ENCODE measurements around the gene OSBP2. TPM values are rescaled to one million over a fixed set of nuclear protein-coding genes. Genes with fewer than 3 reads are reported as not detected.
"Not testable (repeated sequence)": the region's sequence is repeated elsewhere in the genome, so short reads cannot be mapped to it uniquely, and the experiment has no call there.

OSBP2 gene
- total RNA-seq (2014; rRNA removed; shearing (Covaris generic)) = 2.0 and 2.8 TPM in 2 replicates

DNA sequence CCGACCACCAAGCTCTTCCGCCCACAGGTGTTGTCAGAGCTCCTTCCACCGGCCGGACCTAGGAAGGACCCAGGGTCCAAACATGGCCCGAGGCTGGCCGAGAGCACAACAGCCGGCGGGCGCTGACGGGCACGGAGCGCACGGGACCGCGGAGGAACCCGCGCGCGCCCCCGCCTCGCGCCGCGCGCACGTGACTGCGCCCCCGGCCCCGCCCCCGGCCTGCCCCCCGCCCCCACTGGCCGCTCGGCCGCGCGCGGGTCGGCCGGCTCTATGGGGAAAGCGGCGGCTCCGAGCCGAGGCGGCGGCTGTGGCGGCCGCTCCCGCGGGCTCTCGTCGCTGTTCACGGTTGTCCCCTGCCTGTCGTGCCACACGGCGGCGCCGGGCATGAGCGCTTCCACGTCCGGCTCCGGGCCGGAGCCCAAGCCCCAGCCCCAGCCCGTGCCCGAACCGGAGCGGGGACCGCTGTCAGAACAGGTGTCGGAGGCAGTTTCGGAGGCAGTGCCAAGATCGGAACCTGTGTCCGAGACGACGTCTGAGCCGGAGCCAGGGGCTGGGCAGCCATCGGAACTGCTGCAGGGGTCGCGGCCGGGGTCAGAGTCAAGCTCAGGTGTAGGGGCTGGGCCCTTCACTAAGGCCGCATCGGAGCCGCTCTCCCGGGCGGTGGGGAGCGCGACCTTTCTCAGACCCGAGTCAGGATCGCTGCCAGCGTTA lies at the start of gene OSBP2:
Gene OSBP2 (plus strand): TSS at position 235 of the 711 bp plus-strand sequence. CDS start 36 bp downstream, at position 271.
- no peak for DNase-seq (ENCODE audit: low spot score)

DNA sequence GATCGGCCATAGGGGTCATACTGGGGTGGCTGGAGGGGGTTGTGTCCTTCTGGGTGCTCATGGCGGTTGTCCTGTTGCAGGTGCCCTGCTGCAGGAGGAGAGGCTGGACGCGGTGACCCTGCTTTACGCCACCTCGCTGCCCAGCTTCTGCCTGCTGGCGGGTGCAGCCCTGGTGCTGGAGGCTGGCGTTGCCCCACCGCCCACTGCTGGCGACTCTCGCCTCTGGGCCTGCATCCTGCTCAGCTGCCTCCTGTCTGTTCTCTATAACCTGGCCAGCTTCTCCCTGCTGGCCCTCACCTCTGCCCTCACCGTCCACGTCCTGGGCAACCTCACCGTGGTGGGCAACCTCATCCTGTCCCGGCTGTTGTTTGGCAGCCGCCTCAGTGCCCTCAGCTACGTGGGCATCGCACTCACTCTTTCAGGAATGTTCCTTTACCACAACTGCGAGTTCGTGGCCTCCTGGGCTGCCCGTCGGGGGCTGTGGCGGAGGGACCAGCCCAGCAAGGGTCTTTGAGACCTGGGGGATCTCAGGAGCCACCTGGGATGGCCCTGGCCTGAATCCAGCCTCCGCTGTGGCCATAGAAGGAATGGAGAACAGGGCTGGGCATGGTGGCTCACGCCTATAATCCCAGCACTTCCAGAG lies 48.0 kb upstream of the OSBP2 start:
- DNase-seq (ENCODE audit: low spot score) = no peak

DNA sequence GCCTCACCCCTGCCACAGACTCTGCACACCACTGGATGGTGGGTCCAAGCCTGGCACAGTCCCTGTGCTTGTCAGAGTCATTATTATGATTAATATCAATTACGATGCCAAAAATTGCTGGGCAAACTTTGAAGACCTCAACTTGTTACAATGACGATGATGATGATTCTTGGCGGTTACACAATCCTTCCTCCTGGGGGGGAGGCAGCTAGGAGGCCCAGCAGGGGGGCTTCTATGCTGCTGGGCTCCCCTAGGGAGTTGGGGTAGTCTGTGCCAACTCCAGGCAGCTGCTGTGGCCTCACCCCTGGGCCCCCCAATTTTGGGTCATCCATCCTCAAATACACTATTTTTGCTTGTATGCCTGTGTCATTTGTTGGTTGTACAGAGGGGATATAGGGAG lies 47.1 kb upstream of the OSBP2 start:
- DNase-seq (ENCODE audit: low spot score) = no peak

DNA sequence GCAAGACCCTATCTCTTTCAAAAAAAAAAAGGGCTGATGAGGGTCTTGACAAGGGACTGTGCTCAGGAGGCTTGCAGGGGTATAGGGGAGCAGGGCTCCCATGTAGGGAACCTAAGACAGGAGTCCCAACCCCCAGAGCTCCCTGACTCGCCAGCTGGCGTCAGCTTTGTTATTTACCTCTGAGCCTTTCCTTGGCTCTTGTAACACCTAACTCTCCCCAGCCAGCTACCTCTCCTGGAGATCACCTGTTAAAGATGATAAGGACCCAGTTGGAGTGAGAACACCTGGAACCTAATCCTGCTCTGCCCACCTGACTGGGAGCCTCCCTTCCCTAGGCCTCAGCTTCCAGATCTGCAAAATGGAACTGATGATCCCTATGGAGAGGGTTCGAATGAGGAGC lies 45.8 kb upstream of the OSBP2 start:
- DNase-seq (ENCODE audit: low spot score) = no peak

GRCh38 chr22:30649430-30650007 lies 45.2 kb upstream of the OSBP2 start:
- DNase-seq (ENCODE audit: low spot score) = peak; percentile 79

DNA sequence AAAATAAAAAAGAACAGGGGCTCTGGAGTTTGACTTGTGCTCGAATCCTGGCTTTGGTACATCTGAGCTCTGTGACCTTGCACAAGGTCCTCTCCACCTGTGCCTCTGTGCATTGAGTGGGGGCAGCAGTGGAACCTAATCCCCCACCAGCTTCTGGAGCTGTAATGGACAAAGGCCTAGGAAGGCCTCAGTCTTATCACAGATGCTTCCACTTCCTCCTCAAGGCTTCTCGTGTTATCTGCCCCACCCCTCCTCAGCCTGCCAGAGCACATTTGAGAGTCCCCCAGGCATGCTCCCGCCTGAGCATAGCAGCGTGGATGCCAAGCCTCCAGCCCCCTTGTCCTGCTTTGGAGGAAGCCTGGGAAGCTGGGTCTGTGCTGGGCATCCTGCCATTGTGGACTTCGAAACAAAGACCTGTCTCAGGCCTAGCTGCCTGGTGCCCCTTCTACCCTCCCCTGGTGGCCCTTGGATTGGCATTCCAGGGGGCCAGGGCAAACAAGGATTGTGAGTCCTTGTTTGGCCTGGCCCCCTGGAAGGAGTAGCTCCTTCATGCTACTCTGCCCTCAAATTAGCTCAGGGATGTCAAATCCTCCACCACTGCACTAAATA lies 44.1 kb upstream of the OSBP2 start:
- no peak for DNase-seq (ENCODE audit: low spot score)

DNA sequence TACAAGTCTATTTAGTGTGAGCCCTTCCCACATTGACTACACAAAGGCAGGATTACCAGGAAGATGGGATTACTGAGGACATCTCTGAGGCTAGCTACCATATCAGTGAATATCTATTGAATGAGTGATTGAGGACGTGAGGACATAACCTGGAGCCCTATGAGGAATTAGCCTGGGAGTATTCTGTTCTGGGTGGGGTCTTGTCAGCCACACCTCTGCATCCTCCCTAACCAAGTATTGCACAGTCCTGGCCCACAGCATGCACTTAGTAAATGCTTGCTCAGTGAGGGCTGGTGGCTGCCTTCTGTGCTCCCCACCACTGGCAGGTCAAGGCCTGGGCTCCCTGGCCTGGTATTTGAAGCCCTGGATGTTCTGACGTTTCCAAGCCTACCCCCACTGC lies 41.8 kb upstream of the OSBP2 start:
- DNase-seq (ENCODE audit: low spot score) = no peak

- no peak for DNase-seq (ENCODE audit: low spot score)
Measured at GRCh38 chr22:30654361-30654760, 40.3 kb upstream of the OSBP2 start.

DNA sequence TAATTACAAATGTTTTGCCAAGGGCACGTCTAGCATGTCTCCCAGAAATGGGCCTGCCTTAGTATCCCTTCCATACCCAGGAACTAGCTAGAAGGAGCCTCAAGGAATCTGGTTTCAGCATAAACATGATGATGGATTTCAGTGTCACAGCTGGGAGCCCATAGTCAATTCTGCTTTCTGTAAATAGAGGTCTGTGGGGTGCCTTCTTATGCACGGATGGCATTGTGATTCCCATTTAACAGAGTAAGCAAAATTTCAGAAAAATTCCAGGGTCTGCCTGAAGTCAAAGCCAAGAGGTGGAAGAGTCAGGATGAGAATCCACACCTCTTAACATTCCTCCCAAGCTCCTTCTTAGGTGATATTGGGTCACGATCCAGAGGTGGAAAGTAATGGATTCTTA lies 39.1 kb upstream of the OSBP2 start:
- DNase-seq (ENCODE audit: low spot score) = no peak

DNA sequence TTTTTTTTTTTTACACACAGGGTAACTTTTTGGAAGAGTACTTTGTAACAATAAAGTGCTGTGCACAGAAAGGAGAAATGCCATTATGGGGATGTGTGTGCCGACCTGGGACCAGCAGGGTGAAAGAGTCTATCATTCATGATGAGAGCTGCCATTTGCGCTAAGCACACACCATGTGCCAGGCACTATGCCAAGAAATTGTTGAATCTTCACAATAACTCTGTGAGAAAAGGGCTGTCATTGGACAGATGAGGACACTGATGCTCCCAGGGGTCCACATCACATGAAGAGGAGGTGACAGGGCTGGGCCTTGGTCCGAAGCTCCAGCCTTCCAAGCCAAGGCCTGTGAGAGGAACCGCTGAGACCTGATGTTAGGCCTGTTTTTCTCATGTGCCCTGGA lies 32.6 kb upstream of the OSBP2 start:
- DNase-seq (ENCODE audit: low spot score) = no peak

DNA sequence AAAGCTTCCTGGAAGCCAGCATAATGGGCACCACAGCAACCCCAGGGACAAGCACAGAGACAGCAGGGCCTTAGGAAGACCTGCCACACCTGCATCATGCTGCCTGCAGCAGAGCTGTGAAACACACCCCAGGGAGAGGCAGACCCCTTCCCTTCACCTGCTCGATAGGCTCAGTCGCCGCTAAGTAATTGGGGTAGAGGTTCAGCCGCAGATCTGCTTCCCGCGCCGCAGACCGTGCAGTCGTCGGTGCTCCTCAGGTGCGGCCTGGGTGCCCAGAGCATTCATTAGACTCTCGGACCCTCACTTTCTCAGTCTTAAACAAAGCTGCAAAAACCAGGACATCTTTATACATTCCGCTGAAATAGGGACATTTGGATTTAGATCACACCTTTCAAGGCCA lies 29.9 kb upstream of the OSBP2 start:
- no peak for DNase-seq (ENCODE audit: low spot score)

- DNase-seq (ENCODE audit: low spot score) = no peak
Measured at GRCh38 chr22:30665266-30665665, 29.4 kb upstream of the OSBP2 start.

DNA sequence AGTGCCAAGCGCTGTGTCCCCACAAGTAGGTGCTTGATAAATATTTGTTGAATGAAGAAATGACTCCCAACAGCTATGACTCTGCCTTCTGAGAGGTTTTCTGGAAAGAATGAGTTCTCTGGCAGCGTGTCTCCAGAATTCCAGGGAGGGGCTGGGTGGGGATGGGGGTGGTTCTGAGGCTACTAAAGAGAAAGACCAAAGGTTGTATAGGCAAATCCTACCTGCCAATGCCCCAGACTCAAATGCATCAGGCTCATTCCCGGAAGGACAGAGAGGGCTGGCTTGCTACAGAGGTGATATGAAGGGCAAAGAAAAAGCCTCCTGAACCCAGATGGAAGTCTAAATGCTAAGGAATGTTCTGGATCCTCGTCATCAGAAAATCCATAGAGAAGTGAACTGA lies 28.9 kb upstream of the OSBP2 start:
- DNase-seq (ENCODE audit: low spot score) = no peak

DNA sequence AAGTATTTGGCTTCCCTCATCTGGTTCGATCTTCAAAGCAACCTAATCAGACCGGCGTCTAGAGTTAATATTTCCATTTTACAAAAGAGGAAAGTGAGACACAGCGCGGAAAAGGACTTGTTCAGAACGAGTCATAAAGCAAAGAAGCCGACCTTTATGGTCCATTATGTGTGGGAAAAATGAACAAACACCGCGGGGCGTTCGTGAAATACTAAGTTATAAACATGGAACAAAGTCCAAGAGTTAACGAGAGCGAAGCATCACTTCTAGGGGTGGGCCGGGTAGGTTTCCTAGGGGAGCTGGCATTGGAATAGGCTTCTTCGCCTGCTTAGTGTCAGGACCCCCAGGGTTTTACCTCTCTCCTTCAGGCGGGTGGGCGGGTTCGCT lies 27.6 kb upstream of the OSBP2 start:
- DNase-seq (ENCODE audit: low spot score) = no peak

- DNase-seq (ENCODE audit: low spot score) = peak; percentile 83
Measured at GRCh38 chr22:30667494-30668385, 26.9 kb upstream of the OSBP2 start, which contains the start of gene DUSP18. DUSP18 (minus strand) TSS chr22:30667875; CDS start chr22:30664003, 3,872 bp downstream.

DNA sequence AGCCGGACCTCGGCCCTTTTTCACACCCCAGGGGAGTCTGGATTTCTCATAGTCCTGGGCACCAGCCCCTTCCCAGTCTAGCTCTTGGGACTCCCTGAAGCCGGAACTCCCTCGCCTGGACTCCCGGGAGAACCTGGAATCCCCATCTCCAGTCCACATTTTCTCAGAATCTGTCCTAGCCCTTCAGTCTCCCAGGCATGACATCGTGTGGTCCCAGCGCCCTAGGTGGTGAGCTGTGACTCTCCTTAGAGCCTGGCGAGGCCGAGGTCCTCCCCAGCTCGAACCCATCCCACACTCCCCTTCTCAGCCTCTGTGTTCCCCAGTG lies 26.3 kb upstream of the OSBP2 start:
- no peak for DNase-seq (ENCODE audit: low spot score)

DNA sequence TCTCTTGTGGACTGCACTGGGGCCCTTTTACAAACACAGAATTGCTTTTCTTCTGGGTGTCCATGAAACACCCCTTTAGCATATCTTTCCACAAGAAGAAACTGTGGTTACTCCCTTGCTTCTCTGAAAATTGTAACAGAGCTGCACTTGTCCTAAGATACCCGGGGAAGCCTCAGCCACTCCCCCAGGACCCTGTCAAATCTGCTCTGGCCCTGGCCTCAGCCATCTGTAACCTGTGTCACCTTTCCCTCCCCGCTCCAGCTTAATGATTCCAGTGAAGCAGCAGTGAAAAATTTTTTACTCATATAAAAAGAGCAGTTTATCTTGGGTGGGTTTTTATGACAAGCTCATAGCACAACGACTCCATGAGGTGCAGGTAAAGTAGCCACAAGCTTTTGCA lies 23.6 kb upstream of the OSBP2 start:
- DNase-seq (ENCODE audit: low spot score) = no peak

DNA sequence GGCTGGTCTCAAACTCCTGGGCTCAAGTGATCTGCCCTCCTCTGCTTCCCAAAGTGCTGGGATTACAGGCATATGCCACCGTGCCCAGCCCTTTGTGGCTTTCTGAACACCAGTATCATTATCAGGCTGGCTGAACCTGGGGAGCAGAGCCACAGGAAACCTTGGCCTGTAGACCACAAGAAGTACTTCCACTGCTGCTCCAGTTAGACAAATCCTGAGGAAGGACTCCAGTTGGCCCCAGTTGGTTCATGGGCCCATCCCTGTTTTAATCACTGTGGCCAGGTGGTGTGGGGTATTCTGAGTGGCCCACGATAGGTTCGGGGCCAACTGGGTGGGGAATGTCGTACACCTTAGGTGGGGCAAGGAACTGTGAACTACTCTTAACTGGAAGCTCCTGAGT lies 21.5 kb upstream of the OSBP2 start:
- DNase-seq (ENCODE audit: low spot score) = no peak

GRCh38 chr22:30674482-30674881 lies 20.2 kb upstream of the OSBP2 start:
- DNase-seq (ENCODE audit: low spot score) = no peak

GRCh38 chr22:30675436-30675835 lies 19.2 kb upstream of the OSBP2 start:
- no peak for DNase-seq (ENCODE audit: low spot score)

DNA sequence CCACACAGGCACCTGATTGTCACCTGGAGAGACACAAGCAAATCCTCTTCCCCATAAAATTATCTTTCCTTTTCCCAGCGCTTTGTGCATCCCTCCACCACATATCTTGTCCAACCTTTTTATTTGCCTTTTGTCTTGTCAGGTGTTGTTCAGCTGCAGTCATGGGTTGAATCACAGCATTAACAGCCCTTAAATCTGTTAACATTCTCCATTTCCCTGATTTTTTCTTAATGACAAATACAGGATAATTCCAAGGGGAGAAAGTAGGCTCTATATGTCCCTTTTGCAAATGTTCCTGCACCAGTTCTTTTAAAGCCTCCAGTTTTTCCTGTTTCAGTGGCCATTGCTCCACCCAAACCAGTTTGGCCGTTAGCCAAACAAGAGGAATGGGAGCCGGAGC lies 18.1 kb upstream of the OSBP2 start:
- DNase-seq (ENCODE audit: low spot score) = not testable (repeated sequence)
